Inferior parietal cortex (tissue), 1 donor: ENCODE measurements around the gene SRI.
"Not testable (repeated sequence)": the region's sequence is repeated elsewhere in the genome, so short reads cannot be mapped to it uniquely, and the experiment has no call there.

ENCODE experiments used
- DNase-seq: peaks from one replicate; pipeline ENCODE4 v3.0.0-alpha.2; 2016; ENCODE audit errors: extremely low spot score

SRI gene, protein sequence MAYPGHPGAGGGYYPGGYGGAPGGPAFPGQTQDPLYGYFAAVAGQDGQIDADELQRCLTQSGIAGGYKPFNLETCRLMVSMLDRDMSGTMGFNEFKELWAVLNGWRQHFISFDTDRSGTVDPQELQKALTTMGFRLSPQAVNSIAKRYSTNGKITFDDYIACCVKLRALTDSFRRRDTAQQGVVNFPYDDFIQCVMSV

DNA sequence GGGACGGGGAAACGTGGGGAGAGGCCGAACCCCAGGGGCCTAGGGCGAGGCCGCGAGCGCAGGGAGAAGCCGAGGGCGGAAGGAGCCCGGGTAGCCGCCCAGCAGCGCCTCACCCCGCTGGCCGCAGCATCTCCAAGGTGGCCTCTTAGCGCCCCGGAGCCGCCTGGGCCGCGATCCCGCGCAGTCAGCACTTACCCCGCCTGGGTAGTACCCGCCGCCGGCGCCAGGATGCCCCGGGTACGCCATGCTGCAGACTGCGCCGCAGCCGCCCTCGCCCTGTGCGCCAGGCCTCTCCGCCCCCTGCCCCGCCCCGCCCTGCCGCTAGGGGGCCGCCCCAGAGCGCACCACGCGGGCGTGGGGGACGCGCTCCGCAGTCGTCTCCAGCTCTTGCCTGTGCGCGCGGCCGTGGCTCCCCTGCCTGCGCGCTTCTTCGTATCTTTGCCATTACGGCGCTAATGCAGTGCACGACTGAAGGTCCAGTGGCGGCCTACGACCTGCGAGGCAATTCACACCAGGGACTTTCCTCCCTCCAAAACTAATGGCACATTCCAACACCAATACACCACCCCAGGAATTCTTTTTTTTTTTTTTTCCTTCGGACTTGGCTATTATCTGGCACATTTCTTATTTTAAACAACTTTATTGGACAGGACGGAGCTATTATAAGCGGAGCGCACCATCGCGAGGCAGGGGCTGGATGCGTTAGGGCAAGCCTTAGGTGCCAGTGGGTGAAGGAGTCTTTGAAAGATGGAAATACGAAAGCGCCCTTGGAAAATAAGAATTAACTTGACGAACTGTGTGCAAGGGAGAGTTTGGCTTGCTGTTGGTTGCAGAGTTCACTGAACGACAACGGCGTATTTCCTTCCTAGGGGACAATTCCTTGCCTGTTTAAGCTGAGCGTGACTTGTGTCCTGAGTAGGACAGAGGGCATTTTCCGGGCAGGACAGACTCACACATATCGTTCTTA is at the start of gene SRI:
Gene SRI, minus strand, starts transcription at position 258 of the 967 bp plus-strand sequence. Its CDS starts 12 bp downstream, at position 246.
- peak; percentile 80 for DNase-seq

DNA sequence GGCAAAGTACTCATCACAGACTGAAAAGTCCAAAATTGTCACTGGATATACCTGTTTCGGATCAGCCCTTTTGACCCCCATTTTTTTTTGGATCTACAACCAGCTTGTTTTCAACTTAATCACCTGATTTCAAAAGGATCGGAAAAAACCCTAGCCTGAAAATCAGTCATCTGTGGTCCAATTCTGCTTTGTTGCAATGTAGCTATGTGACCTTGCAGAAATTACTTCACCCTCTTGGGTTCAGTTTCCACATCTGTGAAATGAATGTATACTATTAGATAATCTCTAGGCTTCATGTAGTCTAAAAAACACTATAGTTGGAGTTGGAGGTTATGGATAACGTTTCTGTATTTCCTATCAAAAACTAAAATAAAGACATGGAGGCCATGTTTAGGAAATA is 49.7 kb upstream of the SRI start:
- no peak for DNase-seq

DNA sequence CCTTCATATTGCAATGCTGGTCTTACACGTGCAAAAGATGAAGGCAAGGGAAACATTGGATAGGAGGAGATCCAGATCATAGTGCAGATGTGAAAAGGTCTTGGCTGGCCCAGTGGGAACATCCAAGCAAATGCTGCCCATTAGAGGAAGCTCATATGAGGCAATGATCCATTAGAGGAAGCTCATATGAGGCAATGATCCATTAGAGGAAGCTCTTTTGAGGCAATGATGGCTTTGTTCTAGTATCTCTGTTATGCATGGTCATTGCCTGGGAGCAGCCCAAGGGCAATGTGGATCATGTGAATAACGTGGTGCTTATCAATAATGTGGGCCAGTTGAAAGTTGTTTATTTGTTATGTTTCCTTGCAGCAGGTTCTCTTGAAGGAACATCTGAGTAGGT is 49.0 kb upstream of the SRI start:
- no peak for DNase-seq

DNA sequence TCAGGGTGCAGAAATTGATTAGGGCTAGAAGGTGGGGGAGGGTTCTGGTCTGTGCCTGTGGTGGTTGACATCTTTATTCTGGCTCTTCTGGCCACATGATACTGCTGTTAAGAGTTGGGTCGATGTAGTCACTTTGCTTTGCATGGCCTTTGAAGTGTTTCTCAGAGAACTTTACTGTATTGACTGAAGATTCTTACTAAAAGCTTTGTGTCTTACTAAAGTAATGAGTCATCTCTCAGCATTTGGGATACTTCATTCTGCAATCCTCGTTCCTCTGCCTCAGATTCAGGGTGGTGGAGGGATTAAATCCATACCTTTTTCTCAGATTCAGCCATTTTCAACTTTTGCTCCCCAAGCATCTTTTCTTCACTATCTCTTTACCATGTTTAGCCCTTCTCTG is 48.2 kb upstream of the SRI start:
- DNase-seq = no peak

DNA sequence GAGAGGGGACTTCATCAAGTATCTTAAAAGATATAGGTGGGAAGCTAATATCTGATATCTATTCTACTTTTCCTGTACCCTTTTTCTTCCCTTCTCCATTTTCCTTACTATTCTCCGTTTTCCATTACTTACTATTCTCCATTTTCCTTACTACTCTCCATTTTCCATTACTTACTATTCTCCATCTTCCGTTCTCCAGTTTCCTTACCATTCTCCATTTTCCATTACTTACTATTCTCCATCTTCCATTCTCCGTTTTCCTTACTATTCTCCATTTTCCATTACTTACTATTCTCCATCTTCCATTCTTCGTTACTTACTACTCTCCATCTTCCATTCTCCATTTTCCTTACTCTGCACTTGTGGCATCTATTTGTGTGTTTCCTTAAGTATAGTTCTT is 47.6 kb upstream of the SRI start:
- no peak for DNase-seq

DNA sequence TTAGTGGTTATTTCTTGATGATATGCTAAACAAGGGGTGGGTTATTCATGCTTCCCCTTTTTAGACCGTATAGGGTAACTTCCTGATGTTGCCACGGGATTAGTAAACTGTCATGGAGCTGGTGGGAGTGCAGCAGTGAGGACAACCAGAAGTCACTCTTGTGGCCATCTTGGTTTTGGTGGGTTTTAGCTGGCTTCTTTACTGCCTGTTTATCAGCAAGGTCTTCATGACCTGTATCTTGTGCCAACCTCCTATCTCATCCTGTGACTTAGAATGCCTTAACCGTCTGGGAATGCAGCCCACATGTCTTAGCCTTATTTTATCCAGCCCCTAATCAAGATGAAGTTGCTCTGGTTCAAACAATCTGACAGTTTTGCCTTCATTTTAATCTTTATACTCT is 45.1 kb upstream of the SRI start:
- not testable (repeated sequence) for DNase-seq

DNA sequence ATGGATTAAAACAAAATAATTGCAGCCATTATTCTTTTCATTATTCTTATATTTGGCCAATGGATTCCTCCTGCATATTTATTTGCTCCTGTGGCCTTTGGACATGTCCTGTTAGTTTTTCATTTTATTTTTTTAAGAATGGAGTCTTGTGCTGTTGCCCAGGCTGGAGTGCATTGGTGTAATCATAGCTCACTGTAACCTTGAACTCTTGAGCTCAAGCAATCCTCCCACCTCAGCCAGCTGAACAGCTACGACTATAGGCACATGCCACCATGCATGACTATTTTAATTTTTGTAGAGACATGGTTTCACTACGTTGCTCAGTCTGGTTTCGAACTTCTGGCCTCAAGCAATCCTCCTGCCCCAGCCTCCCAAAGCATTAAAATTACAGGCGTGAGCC is 42.7 kb upstream of the SRI start:
- DNase-seq = no peak

DNA sequence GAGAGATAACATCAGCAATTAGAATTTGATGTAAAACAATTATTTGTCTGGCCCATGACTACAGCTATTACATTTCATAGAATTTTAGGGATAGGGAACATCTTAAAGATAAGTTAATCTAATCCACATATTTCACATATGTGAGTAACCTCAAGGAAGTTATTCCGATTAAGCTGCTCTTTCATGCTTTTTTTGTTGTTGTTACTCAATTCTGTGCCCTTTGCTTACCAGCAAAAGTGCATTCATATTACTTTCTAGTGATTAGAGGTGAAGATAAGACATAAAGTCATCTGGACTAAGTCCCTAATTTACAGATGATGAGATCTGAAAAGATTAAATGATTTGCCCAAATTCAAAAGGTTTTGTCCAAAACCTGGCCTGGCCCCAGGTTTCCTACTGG is 40.9 kb upstream of the SRI start:
- DNase-seq = no peak

DNA sequence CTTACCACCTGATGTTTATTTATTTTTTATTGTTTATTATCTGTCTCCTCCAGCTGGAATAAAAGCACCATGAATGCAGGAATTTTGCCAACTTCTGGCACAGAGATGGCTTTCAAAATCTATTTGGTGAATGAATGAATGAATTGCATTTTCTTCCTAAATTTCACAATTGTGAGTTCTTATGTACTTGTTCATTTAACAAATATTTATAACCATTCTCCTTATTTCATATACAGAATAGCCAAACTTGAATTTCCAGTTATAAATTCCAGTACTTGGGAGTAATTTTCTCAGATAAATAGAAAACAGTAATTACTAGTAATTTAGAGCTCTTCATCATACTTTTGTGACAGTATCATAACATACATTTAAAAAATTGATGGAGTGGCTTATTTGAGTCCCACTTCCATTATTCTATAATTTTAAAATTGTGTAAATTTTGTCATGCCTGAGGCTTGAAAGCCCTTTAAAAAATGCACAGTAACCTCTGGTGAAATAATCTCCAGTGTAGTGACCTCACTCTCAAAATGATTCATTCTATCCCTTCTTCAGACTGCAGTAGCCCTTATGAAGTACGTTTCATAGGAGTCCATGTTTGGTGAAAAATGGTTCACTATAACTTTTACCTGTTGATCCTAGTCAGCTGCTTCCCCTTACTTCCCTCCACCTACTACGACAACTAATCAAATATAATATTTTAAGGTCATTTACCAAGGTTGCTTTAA is 40.0 kb upstream of the SRI start:
- no peak for DNase-seq

DNA sequence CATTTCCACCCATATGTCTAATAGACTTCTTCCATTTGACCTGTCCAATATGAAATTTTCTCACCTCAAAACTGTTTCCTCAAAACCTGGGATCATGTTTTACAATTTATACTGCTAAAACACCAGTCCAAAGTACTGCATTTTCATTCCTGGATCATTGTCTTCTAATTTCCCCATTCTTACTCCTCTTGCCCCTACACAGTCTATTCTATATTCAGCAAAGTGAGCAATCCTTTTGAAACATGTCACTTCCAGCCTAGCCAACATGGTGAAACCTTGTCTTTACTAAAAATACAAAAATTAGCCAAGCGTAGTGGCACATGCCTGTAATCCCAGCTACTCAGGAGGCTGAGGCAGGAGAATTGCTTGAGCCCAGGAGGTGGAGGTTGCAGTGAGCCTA is 38.5 kb upstream of the SRI start:
- DNase-seq = not testable (repeated sequence)

DNA sequence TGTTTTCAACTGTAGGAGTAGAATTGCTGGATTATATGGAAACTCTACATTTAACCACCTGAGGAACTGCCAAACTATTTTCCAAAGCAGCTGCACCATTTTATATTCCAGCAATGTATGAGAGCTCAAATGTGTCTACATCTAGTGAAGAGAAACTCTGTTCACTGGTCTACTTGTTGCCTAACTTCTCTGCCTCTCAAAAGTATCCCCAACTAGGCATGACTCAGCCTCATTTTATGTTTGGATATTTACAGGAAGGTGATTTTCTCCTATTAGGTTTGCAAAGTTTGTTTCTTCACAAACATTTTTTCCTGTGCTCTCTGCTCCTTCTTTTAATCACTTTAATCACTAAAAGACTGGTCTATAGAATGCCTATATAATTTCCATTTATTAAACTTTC is 37.1 kb upstream of the SRI start:
- no peak for DNase-seq

DNA sequence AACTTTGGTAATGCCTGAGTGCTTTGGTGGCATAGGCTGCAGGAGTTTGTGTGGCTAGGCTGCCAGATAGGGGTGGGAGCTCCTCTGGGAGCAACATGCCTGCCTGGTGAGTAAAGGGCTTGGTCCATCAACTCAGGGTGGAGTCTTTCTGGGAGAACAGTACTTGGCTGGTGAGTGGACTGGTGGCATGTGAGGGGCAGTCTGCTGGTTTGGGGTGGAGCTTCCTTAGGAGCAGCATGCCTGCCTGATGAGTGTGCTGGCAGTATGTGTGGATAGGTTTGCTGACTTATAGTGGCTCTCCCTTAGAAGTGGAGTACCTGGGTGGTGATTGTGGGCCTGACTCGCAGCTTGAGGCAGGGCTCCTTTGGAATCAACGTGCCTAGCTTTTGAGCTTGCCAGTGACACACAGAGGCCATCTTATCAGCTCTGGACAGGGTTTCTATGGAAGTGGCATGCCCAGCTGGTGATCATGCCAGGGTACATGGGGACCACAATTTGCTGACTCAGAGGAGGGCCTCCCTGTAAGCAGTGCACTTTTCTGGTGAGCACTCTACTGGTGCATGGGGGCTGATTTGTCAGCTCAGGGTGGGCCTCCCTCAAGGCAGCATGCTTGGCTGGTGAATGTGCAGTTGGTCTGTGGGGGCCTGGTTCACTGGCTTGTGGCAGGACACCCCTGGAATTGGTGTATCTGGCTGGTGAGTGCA is 35.0 kb upstream of the SRI start:
- no peak for DNase-seq

DNA sequence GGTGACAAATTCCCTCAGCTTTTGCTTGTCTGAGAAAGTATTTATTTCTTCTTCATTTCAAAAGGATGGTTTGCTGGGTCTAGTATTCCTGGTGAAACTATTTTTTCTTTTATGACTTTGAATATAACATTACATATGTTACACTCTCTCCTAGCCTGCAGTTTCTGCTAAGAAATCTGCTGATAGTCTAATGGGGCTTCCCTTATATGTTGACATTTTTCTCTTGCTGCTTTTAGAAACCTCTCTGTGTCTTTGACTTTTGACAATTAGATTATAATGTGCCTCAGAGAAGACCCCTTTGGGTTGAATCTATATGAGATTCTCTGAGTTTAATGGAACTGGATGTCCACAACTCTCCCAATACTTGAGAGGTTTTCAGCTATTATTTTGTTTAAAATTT is 33.8 kb upstream of the SRI start:
- DNase-seq = no peak

DNA sequence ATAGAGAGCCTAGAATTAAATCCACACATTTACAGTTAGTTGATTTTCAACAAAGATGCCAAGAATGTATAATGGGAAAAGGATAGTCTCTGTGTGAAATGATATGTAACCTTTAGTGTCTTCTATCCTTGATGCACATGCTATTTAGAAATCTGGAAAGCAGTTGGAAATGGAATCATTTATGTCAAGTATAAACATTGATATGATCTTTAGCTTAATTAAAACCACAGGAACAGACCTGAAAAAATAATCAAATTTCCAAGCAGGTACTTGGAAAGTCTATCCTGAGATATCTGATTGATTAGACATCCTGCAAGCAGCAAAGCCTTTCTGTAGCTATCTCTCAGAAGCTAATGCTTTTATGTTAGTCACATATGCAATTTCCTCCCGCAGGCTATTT is 24.4 kb upstream of the SRI start:
- no peak for DNase-seq

DNA sequence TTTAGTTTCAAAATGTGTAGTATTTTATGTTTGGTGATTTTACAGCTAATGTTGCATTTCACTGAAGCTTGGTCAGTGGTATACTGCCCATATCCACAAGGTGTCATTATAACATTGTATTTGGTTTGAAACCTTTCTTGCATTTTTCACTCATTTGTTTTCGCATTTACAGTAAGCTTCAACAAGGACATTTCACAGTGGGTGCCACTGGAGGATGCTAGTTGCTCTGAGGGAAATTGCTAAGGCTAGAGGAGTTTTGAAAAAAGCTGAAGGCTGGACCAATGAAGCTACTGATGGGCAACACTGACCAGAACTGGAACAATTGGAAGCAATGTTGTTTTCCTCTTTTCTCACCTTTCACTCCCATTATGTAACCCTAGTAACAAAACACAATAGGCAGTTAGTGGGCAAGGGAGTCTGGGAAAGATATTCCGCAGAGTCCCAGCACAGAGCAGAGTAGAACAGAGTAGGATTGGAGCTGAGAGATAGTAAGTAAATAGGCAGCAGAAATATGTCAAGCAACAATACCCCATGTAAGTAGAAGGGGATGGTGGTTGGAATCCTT is 23.6 kb upstream of the SRI start:
- DNase-seq = peak; percentile 72

DNA sequence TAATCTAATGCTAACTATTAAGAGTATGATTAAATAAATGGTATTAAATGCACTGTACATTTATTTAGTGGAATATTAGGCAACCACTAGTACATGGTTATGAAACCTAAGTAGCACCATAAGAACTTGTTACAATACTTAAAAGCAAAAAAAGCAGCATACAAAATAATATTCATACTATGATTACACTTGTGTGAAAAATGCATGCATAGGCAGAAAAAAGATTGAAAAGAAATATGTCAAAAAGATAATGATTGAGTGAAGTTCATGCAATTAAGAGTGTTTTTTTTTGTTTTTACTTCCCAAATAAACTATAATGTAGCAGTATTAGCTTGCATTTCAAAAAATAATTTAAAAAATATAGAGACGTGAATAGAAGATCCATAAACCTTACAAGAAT is 20.0 kb upstream of the SRI start:
- DNase-seq = no peak

DNA sequence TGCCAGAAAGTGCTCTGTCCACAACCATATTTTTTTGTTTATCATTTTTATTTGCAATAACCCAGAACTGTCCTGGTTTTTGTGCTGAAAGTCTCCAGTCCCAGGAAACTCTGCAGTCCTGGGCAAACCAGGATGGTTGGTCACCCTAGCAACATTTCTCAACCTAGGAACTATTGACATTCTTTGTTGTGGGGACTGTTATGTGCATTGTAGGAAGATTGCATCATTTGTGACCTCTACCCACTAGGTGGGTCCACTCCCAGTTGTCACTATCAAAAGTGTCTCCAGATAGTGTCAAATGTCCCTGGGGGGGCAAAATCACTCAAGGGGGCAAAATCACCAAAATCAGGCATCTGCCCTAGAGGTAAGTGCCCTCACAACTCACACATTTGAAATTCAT is 14.0 kb upstream of the SRI start:
- no peak for DNase-seq

DNA sequence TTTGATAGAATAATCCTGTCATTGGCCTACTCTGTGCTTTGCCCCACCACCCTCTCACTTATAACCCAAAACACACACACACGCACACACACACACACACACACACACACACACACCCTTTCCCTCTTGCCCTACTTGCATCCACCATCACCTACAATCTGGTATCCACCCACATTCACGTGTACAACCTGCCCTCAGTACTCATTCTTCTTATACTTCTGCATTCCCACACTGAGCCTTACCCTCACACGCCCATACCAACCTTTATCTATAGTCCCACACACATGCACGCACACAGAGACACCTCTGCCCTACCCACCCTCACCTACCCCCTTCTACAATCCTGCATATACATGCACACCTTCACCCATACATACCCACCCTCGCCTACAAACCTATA is 10.8 kb upstream of the SRI start:
- DNase-seq = no peak

DNA sequence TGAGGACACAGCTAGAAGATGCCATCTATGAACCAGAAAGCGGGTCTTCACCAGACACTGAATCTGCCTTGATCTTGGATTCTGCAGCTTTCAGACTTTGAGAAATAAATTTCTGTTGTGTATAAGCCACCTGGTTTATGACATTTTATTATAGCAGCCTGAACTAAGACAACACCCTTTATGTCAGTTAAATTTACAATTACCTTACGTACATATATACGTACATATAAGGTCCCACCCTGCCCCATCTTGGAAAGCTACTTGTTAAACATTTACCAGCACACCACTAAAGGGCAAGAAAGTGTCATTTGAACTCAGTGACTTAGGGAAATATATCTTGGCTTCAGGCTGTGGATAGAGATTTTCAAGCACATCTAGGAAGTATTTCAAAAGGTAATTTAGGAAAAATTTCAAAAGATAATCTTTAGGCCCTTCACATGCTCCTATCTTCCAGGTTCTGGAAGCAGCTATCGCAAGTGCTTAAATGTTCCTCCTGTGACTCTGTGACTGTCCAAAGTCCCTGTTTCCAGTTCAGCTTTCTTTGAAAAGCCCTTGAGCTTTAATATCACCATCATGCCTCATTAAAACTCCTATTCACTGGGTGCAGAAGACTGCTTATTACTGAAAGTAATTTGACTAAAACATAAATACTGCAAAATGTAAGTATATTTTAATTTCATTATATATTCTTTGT is 9.6 kb upstream of the SRI start:
- DNase-seq = no peak

DNA sequence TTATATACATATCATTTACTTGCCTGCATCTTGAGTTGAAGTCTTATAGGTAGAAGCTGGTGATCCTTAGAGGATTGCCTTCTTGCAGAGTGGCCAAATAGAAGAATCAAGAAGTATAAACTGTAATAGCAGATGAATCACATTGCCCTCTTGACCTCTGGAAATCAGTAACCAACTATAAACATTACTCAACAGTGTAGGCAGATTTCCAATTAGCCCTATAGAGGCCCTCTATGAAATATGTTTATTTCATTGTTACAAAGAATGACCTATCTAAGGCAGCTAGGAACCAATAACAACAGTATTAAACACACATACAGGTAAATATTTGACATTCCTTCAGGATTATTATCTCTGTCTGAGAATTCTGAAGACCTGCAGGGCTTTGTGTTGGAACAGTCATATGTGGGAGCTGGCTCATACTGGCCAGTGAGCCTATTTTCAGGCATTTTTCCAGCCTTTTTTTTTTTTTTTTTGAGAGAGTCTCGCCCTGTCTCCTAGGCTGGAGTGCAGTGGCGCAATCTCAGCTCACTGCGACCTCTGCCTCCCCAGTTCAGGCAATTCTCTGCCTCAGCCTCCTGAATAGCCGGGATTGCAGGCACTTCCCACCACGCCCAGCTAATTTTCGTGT is 7.2 kb upstream of the SRI start:
- DNase-seq = no peak

DNA sequence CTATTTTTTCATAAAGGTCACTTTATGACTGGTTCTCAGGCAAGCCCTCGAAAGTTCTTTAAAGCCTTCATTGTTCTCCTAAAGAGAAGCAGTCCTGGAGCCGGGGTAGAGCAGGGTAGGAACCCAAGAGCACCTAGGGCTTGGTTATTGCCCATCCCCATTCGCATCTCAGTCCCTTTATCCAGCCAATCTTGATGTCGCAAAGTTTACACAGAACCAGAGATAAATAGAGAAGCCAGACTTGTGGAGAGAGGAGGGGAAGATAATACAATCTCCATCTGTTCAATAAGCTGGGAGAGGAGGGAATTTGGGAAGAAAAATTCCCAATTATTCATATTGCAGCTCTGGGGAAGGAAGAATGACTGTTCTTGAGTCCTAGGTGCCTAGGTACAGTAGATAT is 6.4 kb upstream of the SRI start:
- DNase-seq = no peak
